GM12892 (cell line): Measurements from ENCODE around the gene HBG2.
A peak's percentile ranks its signal among the peaks of the same experiment; 100 is the strongest.

ENCODE experiments used
- DNase-seq: peaks from one replicate; pipeline ENCODE4 v3.0.0; 2011; ENCODE audit not compliant: insufficient read length
- FAIRE-seq: peaks from 2 replicates; lab custom pipeline; 2011; peaks lifted over from hg19 to GRCh38; lab: Jason Lieb, UNC
- POLR2A ChIP-seq: IDR thresholded peaks from 2 replicates; pipeline ENCODE4 v1.6.1; 2011; ENCODE audit warnings: low read depth, low read length, control low read depth
- POLR2AphosphoS5 ChIP-seq: IDR thresholded peaks from 2 replicates; pipeline ENCODE4 v1.6.1; 2011; ENCODE audit warnings: low read depth, low read length, control low read depth
- TAF1 ChIP-seq: IDR thresholded peaks from 2 replicates; pipeline ENCODE4 v1.6.1; 2011; ENCODE audit warnings: low read depth, mild to moderate bottlenecking, control low read depth, low read length, borderline replicate concordance

The HBG2 gene

GRCh38 chr11:5243816-5244180 lies 10.8 kb downstream of the HBG2 start:
- FAIRE-seq (no peak), DNase-seq (no peak)
- TF ChIP-seq POLR2AphosphoS5: no peak
- TF ChIP-seq TAF1: no peak
- TF ChIP-seq POLR2A: no peak

- FAIRE-seq (peak; percentile 30), DNase-seq (no peak)
- TF ChIP-seq TAF1 (no peak), POLR2AphosphoS5 (no peak), POLR2A (no peak)
Measured at GRCh38 chr11:5242933-5243815, 11.4 kb downstream of the HBG2 start.

GRCh38 chr11:5242208-5242607 lies 12.4 kb downstream of the HBG2 start:
- DNase-seq (no peak), FAIRE-seq (no peak)
- TF ChIP-seq TAF1 (no peak), POLR2AphosphoS5 (no peak), POLR2A (no peak)

- DNase-seq (no peak), FAIRE-seq (no peak)
- TF ChIP-seq POLR2AphosphoS5: no peak
- TF ChIP-seq TAF1: no peak
- no peak for TF ChIP-seq POLR2A
Measured at GRCh38 chr11:5241458-5241857, 13.1 kb downstream of the HBG2 start.

- no peak for DNase-seq
- no peak for TF ChIP-seq TAF1
- TF ChIP-seq POLR2A: no peak
- no peak for TF ChIP-seq POLR2AphosphoS5
- peak; percentile 30 for FAIRE-seq
Measured at GRCh38 chr11:5240458-5240857, 14.1 kb downstream of the HBG2 start.

GRCh38 chr11:5240056-5240455 lies 14.5 kb downstream of the HBG2 start:
- no peak for FAIRE-seq
- TF ChIP-seq POLR2AphosphoS5: no peak
- no peak for TF ChIP-seq POLR2A
- TF ChIP-seq TAF1: no peak
- no peak for DNase-seq

- DNase-seq (no peak), FAIRE-seq (no peak)
- TF ChIP-seq POLR2AphosphoS5 (no peak), POLR2A (no peak), TAF1 (no peak)
Measured at GRCh38 chr11:5239046-5239445, 15.5 kb downstream of the HBG2 start.

- no peak for DNase-seq
- TF ChIP-seq POLR2A (no peak), TAF1 (no peak), POLR2AphosphoS5 (no peak)
- no peak for FAIRE-seq
Measured at GRCh38 chr11:5238486-5238885, 16.1 kb downstream of the HBG2 start.

- FAIRE-seq: no peak
Measured at GRCh38 chr11:5237420-5237819, 17.2 kb downstream of the HBG2 start.

GRCh38 chr11:5235364-5236095 lies 19.1 kb downstream of the HBG2 start:
- TF ChIP-seq POLR2AphosphoS5 (no peak), TAF1 (no peak), POLR2A (no peak)
- FAIRE-seq (no peak), DNase-seq (no peak)

More at GRCh38 chr11:5237420-5237819, 17.2 kb downstream of the HBG2 start:
- TF ChIP-seq TAF1 (no peak), POLR2A (no peak), POLR2AphosphoS5 (no peak)
- DNase-seq: no peak

- no peak for DNase-seq
- TF ChIP-seq POLR2AphosphoS5 (no peak), TAF1 (no peak), POLR2A (no peak)
- peak; percentile 70 for FAIRE-seq
Measured at GRCh38 chr11:5234381-5234834, 20.2 kb downstream of the HBG2 start, which contains the start of gene HBD. Gene HBD, minus strand, starts transcription at chr11:5234483. Its CDS starts 50 bp downstream, at chr11:5234433.
